Neural cell (in vitro differentiated cells): ENCODE results near the gene YDJC. TPM values are rescaled to one million over a fixed set of nuclear protein-coding genes. Genes with fewer than 3 reads are reported as not detected.

ENCODE experiments used
- H2AFZ ChIP-seq: fragments of 200-600, 300-800 bp; sonication (generic), shearing (Covaris generic); 2 replicates; pipeline ENCODE4 v1.6.0; 2014; ENCODE audit warnings: low read depth, mild to moderate bottlenecking, antibody characterized with exemption, low read length, moderate library complexity
- H3F3A ChIP-seq: fragments of 200-600 bp; shearing (Covaris generic); 2 replicates; pipeline ENCODE4 v1.6.1; 2016; ENCODE audit warnings: mild to moderate bottlenecking, moderate library complexity, mixed read lengths, antibody characterized with exemption, low read length; ENCODE audit not compliant: insufficient read depth, poor library complexity, severe bottlenecking
- H3K27ac ChIP-seq: fragments of 200-600, 300-800 bp; sonication (generic), shearing (Covaris generic); 2 replicates; pipeline ENCODE4 v1.5.1; 2014; ENCODE audit warnings: mild to moderate bottlenecking, low read length, moderate library complexity
- H3K27me3 ChIP-seq: fragments of 300-800, 200-600 bp; sonication (generic), shearing (Covaris generic); 2 replicates; pipeline ENCODE4 v1.6.0; 2014; ENCODE audit warnings: mild to moderate bottlenecking, low read depth, low read length, moderate library complexity; ENCODE audit not compliant: insufficient read depth
- H3K36me3 ChIP-seq: fragments of 300-800, 200-600 bp; sonication (generic), shearing (Covaris generic); 2 replicates; pipeline ENCODE4 v1.5.1; 2014; ENCODE audit warnings: mild to moderate bottlenecking, antibody characterized with exemption, low read length, moderate library complexity; ENCODE audit not compliant: insufficient read depth
- H3K4me2 ChIP-seq: fragments of 300-800, 200-600 bp; sonication (generic), shearing (Covaris generic); 2 replicates; pipeline ENCODE4 v1.6.0; 2014; ENCODE audit warnings: mild to moderate bottlenecking, low read length
- H3K4me3 ChIP-seq: fragments of 300-800, 200-600 bp; sonication (generic), shearing (Covaris generic); 2 replicates; pipeline ENCODE4 v1.5.1; 2014; ENCODE audit warnings: mild to moderate bottlenecking, low read length, moderate library complexity
- H3K79me2 ChIP-seq: fragments of 200-600 bp; shearing (Covaris generic); replicated peaks from 2 replicates; pipeline ENCODE4 v1.6.0; 2014; ENCODE audit warnings: mild to moderate bottlenecking, low read length, moderate library complexity; ENCODE audit not compliant: insufficient read depth
- H3K9ac ChIP-seq: fragments of 300-800, 200-600 bp; sonication (generic), shearing (Covaris generic); 2 replicates; pipeline ENCODE4 v1.6.1; 2016; ENCODE audit warnings: mild to moderate bottlenecking, low read length, mixed read lengths
- H3K9me2 ChIP-seq: fragments of 200-600 bp; shearing (Covaris generic); 2 replicates; pipeline ENCODE4 v1.6.1; 2016; ENCODE audit warnings: mild to moderate bottlenecking, low read length, mixed read lengths; ENCODE audit not compliant: insufficient read depth
- H3K9me3 ChIP-seq: fragments of 200-600, 300-800 bp; sonication (generic), shearing (Covaris generic); 2 replicates; pipeline ENCODE4 v1.6.1; 2016; ENCODE audit warnings: mild to moderate bottlenecking, mixed run types, low read length, moderate library complexity, mixed read lengths
- H4K20me1 ChIP-seq: fragments of 200-600 bp; shearing (Covaris generic); 2 replicates; pipeline ENCODE4 v1.6.1; 2016; ENCODE audit warnings: mild to moderate bottlenecking, mixed run types; ENCODE audit not compliant: insufficient read depth
- CTCF ChIP-seq: fragments of 450-650 bp; IDR thresholded peaks from 2 replicates; pipeline ENCODE4 v1.5.1; 2014; ENCODE audit warnings: antibody characterized with exemption, mild to moderate bottlenecking, moderate library complexity; ENCODE audit not compliant: poor library complexity, severe bottlenecking
- EP300 ChIP-seq: fragments of 450-650 bp; conservative IDR thresholded peaks from 2 replicates; pipeline ENCODE4 v1.6.1; 2014; ENCODE audit warnings: antibody characterized with exemption, mild to moderate bottlenecking, moderate library complexity; ENCODE audit not compliant: poor library complexity, severe bottlenecking
- EZH2 ChIP-seq: fragments of 200-600, 300-800 bp; shearing (Covaris generic), sonication (generic); IDR thresholded peaks from 2 replicates; pipeline ENCODE4 v1.6.1; 2014; ENCODE audit warnings: antibody characterized with exemption, low read length, borderline replicate concordance, mild to moderate bottlenecking; ENCODE audit not compliant: insufficient read depth, poor library complexity, severe bottlenecking
- MXI1 ChIP-seq: fragments of 450-650 bp; conservative IDR thresholded peaks from 2 replicates; pipeline ENCODE4 v1.6.1; 2014; ENCODE audit warnings: antibody characterized with exemption, mild to moderate bottlenecking; ENCODE audit not compliant: poor library complexity, severe bottlenecking
- POLR2AphosphoS5 ChIP-seq: IDR thresholded peaks from 2 replicates; pipeline ENCODE4 v1.6.1; 2012
- RAD21 ChIP-seq: fragments of 450-650 bp; conservative IDR thresholded peaks from 2 replicates; pipeline ENCODE4 v1.6.1; 2014; ENCODE audit warnings: antibody characterized with exemption, mild to moderate bottlenecking, moderate library complexity
- REST ChIP-seq: IDR thresholded peaks from 2 replicates; pipeline ENCODE4 v1.6.1; 2012; ENCODE audit warnings: borderline replicate concordance
- SMC3 ChIP-seq: fragments of 450-650 bp; conservative IDR thresholded peaks from 2 replicates; pipeline ENCODE4 v1.6.1; 2014; ENCODE audit warnings: antibody characterized with exemption, mild to moderate bottlenecking, moderate library complexity; ENCODE audit not compliant: poor library complexity
- TAF1 ChIP-seq: IDR thresholded peaks from 2 replicates; pipeline ENCODE4 v1.6.1; 2012; ENCODE audit warnings: low read depth
- polyA plus RNA-seq: library from polyadenylated mRNA; depleted of rRNA; stranded (reverse); fragments of >200 nt; gene quantifications from 2 replicates; pipeline ENCODE4 v1.2.3, GENCODE V29; 2014

Gene YDJC
- polyA plus RNA-seq, 1 donor from 2014 or later = 20.0 TPM

- Histone ChIP-seq H3F3A (no peaks in the 10 kb centered on the region), H3K9me3 (no peaks in the 10 kb centered on the region), H3K4me3 (peak overlapping the region; percentile 88), H3K9me2 (no peaks in the 10 kb centered on the region), H4K20me1 (no peaks in the 10 kb centered on the region), H3K79me2 (peaks cover 6% of the 10 kb centered on the region), H3K9ac (peak overlapping the region; percentile 36), H2AFZ (no peak overlapping the region), H3K4me2 (peak overlapping the region; percentile 73), H3K36me3 (no peaks in the 10 kb centered on the region), H3K27ac (no peak overlapping the region), H3K27me3 (no peaks in the 10 kb centered on the region)
- TF ChIP-seq MXI1 (no peak), SMC3 (no peak), EZH2 (no peak), POLR2AphosphoS5 (no peak), EP300 (no peak), REST (no peak), RAD21 (no peak), CTCF (no peak)
These were observed 21.1 kb upstream of the YDJC start for GRCh38 chr22:21650823-21651520.

- no peak overlapping the region for H3K9ac ChIP-seq
- H3K36me3 ChIP-seq = no peaks in the 10 kb centered on the region
- H2AFZ ChIP-seq = no peak overlapping the region
- H3K9me2 ChIP-seq = no peaks in the 10 kb centered on the region
- no peaks in the 10 kb centered on the region for H4K20me1 ChIP-seq
- no peak overlapping the region for H3K4me3 ChIP-seq
- H3K27ac ChIP-seq = no peak overlapping the region
- H3F3A ChIP-seq = no peaks in the 10 kb centered on the region
- peaks cover 6% of the 10 kb centered on the region for H3K79me2 ChIP-seq
- H3K4me2 ChIP-seq = no peak overlapping the region
- TF ChIP-seq CTCF = no peak
- TF ChIP-seq RAD21 = no peak
- no peak for TF ChIP-seq REST
- no peak for TF ChIP-seq TAF1
- TF ChIP-seq EZH2 = no peak
- TF ChIP-seq POLR2AphosphoS5 = no peak
- H3K9me3 ChIP-seq = no peaks in the 10 kb centered on the region
- H3K27me3 ChIP-seq = no peaks in the 10 kb centered on the region
These were observed 20.5 kb upstream of the YDJC start for GRCh38 chr22:21650280-21650679.
